H1 (cell line): ENCODE data around the gene DIPK1A. TPM values are rescaled to one million over a fixed set of nuclear protein-coding genes. Genes with fewer than 3 reads are reported as not detected.

Experiments
- CTCF ChIA-PET: fragments of 300-600 bp; sonication (Branson Sonifier 250); formaldehyde crosslinking; loops from one replicate; lab custom pipeline; 2021; ENCODE audit not compliant: partially characterized antibody; lab: Charles Lee
- POLR2A ChIA-PET: fragments of 300-600 bp; sonication (Branson Sonifier 250); formaldehyde crosslinking; loops from one replicate; lab custom pipeline; 2021; ENCODE audit warnings: inconsistent platforms; ENCODE audit not compliant: partially characterized antibody; lab: Charles Lee
- DNase-seq, 2 experiments: peaks; one replicate each; pipeline versions ENCODE4 v3.0.0 to v3.0.0-alpha.2; 2010 to 2022; ENCODE audit warnings: low spot score in 2 of 2, low read depth in 1 of 2, mixed read lengths in 1 of 2
- FAIRE-seq: peaks from 2 replicates; lab custom pipeline; 2011; peaks lifted over from hg19 to GRCh38; lab: Jason Lieb, UNC
- H2AFZ ChIP-seq: 2 replicates; pipeline ENCODE4 v1.8.1; 2012; ENCODE audit warnings: low read length, inconsistent platforms
- H2AK5ac ChIP-seq: 2 replicates; pipeline ENCODE4 v1.6.1; 2013; ENCODE audit warnings: low read depth, low read length
- H2BK120ac ChIP-seq: replicated peaks from 2 replicates; pipeline ENCODE3; 2013; ENCODE audit warnings: low read depth, low read length, inconsistent platforms
- H2BK12ac ChIP-seq: 2 replicates; pipeline ENCODE4 v1.6.1; 2013; ENCODE audit warnings: low read depth, low read length
- H2BK15ac ChIP-seq: 2 replicates; pipeline ENCODE4 v1.6.1; 2013; ENCODE audit warnings: low read length
- H2BK20ac ChIP-seq: 2 replicates; pipeline ENCODE4 v1.6.1; 2013; ENCODE audit warnings: low read length
- H2BK5ac ChIP-seq: 2 replicates; pipeline ENCODE4 v1.6.1; 2013; ENCODE audit warnings: low read depth, low read length
- H3K14ac ChIP-seq: 2 replicates; pipeline ENCODE4 v1.6.1; 2013; ENCODE audit warnings: inconsistent platforms; ENCODE audit not compliant: insufficient read length
- H3K18ac ChIP-seq: 2 replicates; pipeline ENCODE4 v1.6.1; 2013; ENCODE audit warnings: low read length; ENCODE audit errors: extremely low read depth
- H3K23ac ChIP-seq: 2 replicates; pipeline ENCODE4 v1.6.1; 2013; ENCODE audit warnings: inconsistent platforms; ENCODE audit not compliant: insufficient read length
- H3K23me2 ChIP-seq: 2 replicates; pipeline ENCODE4 v1.6.1; 2013; ENCODE audit warnings: low read depth, low read length
- H3K27ac ChIP-seq: 2 replicates; pipeline ENCODE4 v1.6.1; 2011; ENCODE audit warnings: low read depth, low read length, inconsistent platforms
- H3K27me3 ChIP-seq, 4 experiments: replicated peaks in 1 of 4; 1 replicate in 1 of 4; 2 replicates in 3 of 4; pipeline versions ENCODE4 v1.6.1 to v1.8.1; 2011 to 2013; ENCODE audit warnings: low read length in 3 of 4, mild to moderate bottlenecking in 3 of 4, inconsistent platforms in 2 of 4, mixed read lengths in 2 of 4, moderate library complexity in 1 of 4; ENCODE audit not compliant: control insufficient read depth in 3 of 4, insufficient read depth in 3 of 4; ENCODE audit errors: extremely low read depth in 1 of 4
- H3K36me3 ChIP-seq, 4 experiments: 2 replicates each; pipeline versions ENCODE4 v1.6.1 to v1.8.1; 2011 to 2013; ENCODE audit warnings: mild to moderate bottlenecking in 4 of 4, low read length in 3 of 4, moderate library complexity in 2 of 4, control low read depth in 1 of 4, inconsistent platforms in 1 of 4; ENCODE audit not compliant: insufficient read depth in 4 of 4, control insufficient read depth in 2 of 4
- H3K4ac ChIP-seq: replicated peaks from 2 replicates; pipeline ENCODE3; 2013; ENCODE audit warnings: low read length, low read depth, mixed read lengths, inconsistent platforms; ENCODE audit not compliant: insufficient read length
- H3K4me1 ChIP-seq, 4 experiments: replicated peaks in 1 of 4; 1 replicate in 1 of 4; 2 replicates in 3 of 4; pipeline versions ENCODE4 v1.6.1 to v1.8.1; 2011 to 2013; ENCODE audit warnings: low read length in 3 of 4, inconsistent platforms in 2 of 4, mixed read lengths in 1 of 4; ENCODE audit not compliant: insufficient read depth in 4 of 4, control insufficient read depth in 3 of 4
- H3K4me2 ChIP-seq, 2 experiments: 2 replicates each; pipeline versions ENCODE4 v1.6.1 to v1.8.1; 2011 to 2013; ENCODE audit warnings: low read depth in 2 of 2, low read length in 2 of 2, control low read depth in 1 of 2, inconsistent platforms in 1 of 2, mild to moderate bottlenecking in 1 of 2; ENCODE audit not compliant: insufficient read depth in 1 of 2
- H3K4me3 ChIP-seq, 4 experiments: fragments of 200-600, 300-600 bp in 1 of 4; sonication (generic), shearing (Covaris generic), sonication (Bioruptor Twin) in 1 of 4; 2 replicates each; pipeline versions ENCODE4 v1.5.1 to v1.8.1; 2011 to 2016; ENCODE audit warnings: low read length in 4 of 4, low read depth in 3 of 4, control low read depth in 2 of 4, inconsistent platforms in 2 of 4, mild to moderate bottlenecking in 2 of 4, mixed read lengths in 1 of 4, moderate library complexity in 1 of 4; ENCODE audit not compliant: insufficient read depth in 2 of 4; ENCODE audit errors: extremely low read depth in 1 of 4
- H3K56ac ChIP-seq: replicated peaks from 2 replicates; pipeline ENCODE3; 2013; ENCODE audit warnings: low read depth, mild to moderate bottlenecking, mixed read lengths, low read length, inconsistent platforms; ENCODE audit not compliant: insufficient read length
- H3K79me1 ChIP-seq: 2 replicates; pipeline ENCODE4 v1.6.1; 2013; ENCODE audit warnings: low read depth, low read length, control low read depth
- H3K79me2 ChIP-seq, 2 experiments: 2 replicates each; pipeline versions ENCODE4 v1.6.1 to v1.8.1; 2012 to 2013; ENCODE audit warnings: low read length in 2 of 2, mild to moderate bottlenecking in 2 of 2, inconsistent platforms in 1 of 2; ENCODE audit not compliant: insufficient read depth in 2 of 2, control insufficient read depth in 1 of 2
- H3K9ac ChIP-seq, 4 experiments: replicated peaks in 1 of 4; 1 replicate in 1 of 4; 2 replicates in 3 of 4; pipeline versions ENCODE4 v1.6.1 to v1.8.1; 2011 to 2013; ENCODE audit warnings: low read depth in 3 of 4, low read length in 3 of 4, control low read depth in 2 of 4, mild to moderate bottlenecking in 2 of 4, moderate library complexity in 2 of 4, inconsistent platforms in 1 of 4; ENCODE audit errors: extremely low read depth in 1 of 4
- H3K9me3 ChIP-seq, 2 experiments: 2 replicates each; pipeline versions ENCODE4 v1.6.1 to v1.8.1; 2012 to 2013; ENCODE audit warnings: mild to moderate bottlenecking in 2 of 2, moderate library complexity in 2 of 2, control low read depth in 1 of 2, inconsistent platforms in 1 of 2, low read depth in 1 of 2, low read length in 1 of 2, mixed read lengths in 1 of 2; ENCODE audit not compliant: insufficient read depth in 2 of 2
- H4K20me1 ChIP-seq, 2 experiments: replicated peaks in 1 of 2; 2 replicates each; pipeline versions ENCODE3 to v1.8.1; 2011 to 2013; ENCODE audit warnings: inconsistent platforms in 2 of 2, low read length in 2 of 2, mild to moderate bottlenecking in 1 of 2; ENCODE audit not compliant: insufficient read depth in 2 of 2, control insufficient read depth in 1 of 2
- H4K5ac ChIP-seq: 2 replicates; pipeline ENCODE4 v1.6.1; 2013; ENCODE audit warnings: low read length, low read depth, mixed read lengths, inconsistent platforms; ENCODE audit not compliant: insufficient read length
- H4K8ac ChIP-seq: 2 replicates; pipeline ENCODE4 v1.8.0; 2013; ENCODE audit warnings: mild to moderate bottlenecking, moderate library complexity, low read length, inconsistent platforms; ENCODE audit not compliant: insufficient read depth; ENCODE audit errors: extremely low read depth
- H4K91ac ChIP-seq: replicated peaks from 2 replicates; pipeline ENCODE3; 2013; ENCODE audit warnings: low read length, mixed read lengths, inconsistent platforms; ENCODE audit not compliant: insufficient read length
- CBX5 ChIP-seq: fragments of 300-800, 300-1000 bp; sonication (generic); IDR thresholded peaks from 2 replicates; pipeline ENCODE4 v1.7.1; 2016; ENCODE audit warnings: antibody characterized with exemption, low read length, low read depth
- CEBPB ChIP-seq: IDR thresholded peaks from 2 replicates; pipeline ENCODE4 v1.6.1; 2012; ENCODE audit warnings: low read depth, low read length
- JUN ChIP-seq: IDR thresholded peaks from 2 replicates; pipeline ENCODE4 v1.6.1; 2011; ENCODE audit warnings: low read depth, mild to moderate bottlenecking, improper control_type of control experiment, low read length
- RAD21 ChIP-seq, 2 experiments: IDR thresholded peaks in 1 of 2; conservative IDR thresholded peaks in 1 of 2; 2 replicates each; pipeline ENCODE4 v1.6.1; 2011; ENCODE audit warnings: low read depth in 2 of 2, low read length in 2 of 2, improper control_type of control experiment in 1 of 2, inconsistent platforms in 1 of 2, mild to moderate bottlenecking in 1 of 2, moderate library complexity in 1 of 2
- RBBP5 ChIP-seq: IDR thresholded peaks from 2 replicates; pipeline ENCODE4 v1.7.1; 2012; ENCODE audit warnings: low read depth, mild to moderate bottlenecking, inconsistent platforms, low read length, moderate library complexity, borderline replicate concordance
- RNF2 ChIP-seq: fragments of 200-900, 300-1000 bp; sonication (generic); IDR thresholded peaks from 2 replicates; pipeline ENCODE4 v1.7.1; 2016; ENCODE audit warnings: borderline replicate concordance, low read depth, mild to moderate bottlenecking, antibody characterized with exemption, low read length; ENCODE audit not compliant: poor library complexity, severe bottlenecking; ENCODE audit errors: missing control alignments
- SP2 ChIP-seq: IDR thresholded peaks from 2 replicates; pipeline ENCODE4 v1.6.1; 2012; ENCODE audit warnings: mild to moderate bottlenecking, low read length, inconsistent platforms
- YY1 ChIP-seq: IDR thresholded peaks from 2 replicates; pipeline ENCODE4 v1.6.1; 2011; ENCODE audit warnings: low read depth, mild to moderate bottlenecking, low read length
- WGBS, 2 experiments: shearing (Covaris generic) in 1 of 2; methylation state at CpG; one replicate each; pipeline versions ENCODE4 v1.1.6 to v1.1.7; 2013 to 2015; ENCODE audit warnings: low lambda C conversion rate in 2 of 2, mixed read lengths in 2 of 2, inconsistent platforms in 1 of 2, low coverage in 1 of 2, missing lambda C conversion rate in 1 of 2; ENCODE audit not compliant: insufficient replicate concordance in 2 of 2, insufficient coverage in 1 of 2, insufficient read length in 1 of 2; ENCODE audit errors: extremely low coverage in 1 of 2, missing lambda C conversion rate in 1 of 2; 5-methylcytosine and 5-hydroxymethylcytosine counted together
- polyA plus RNA-seq, 7 experiments: library from polyadenylated mRNA; depleted of rRNA in 3 of 7; stranded (reverse) in 5 of 7; unstranded in 2 of 7; fragments of >200 nt in 5 of 7; fragments of 200-250 nt in 2 of 7; gene quantifications; 1 replicate in 5 of 7; 2 replicates in 1 of 7; 4 replicates in 1 of 7; pipeline versions ENCODE4 v1.2.1 to v1.2.3, GENCODE V29; 2011 to 2013; ENCODE audit warnings: missing spikeins in 2 of 7, mixed read lengths in 2 of 7
- total RNA-seq: library from RNA; stranded (reverse); fragmentation: NEBNext Ultra II Directional; extraction: Animal tissue kit (Norgen Biotek cat#: 25700); gene quantifications from 2 replicates; pipeline ENCODE4 v1.2.1, GENCODE V29; 2021
- TF ChIP-seq, protein P1 (sequence below): IDR thresholded peaks from 2 replicates; pipeline ENCODE4 v1.6.1; 2012; ENCODE audit warnings: inconsistent platforms

Gene DIPK1A
- total and polyA plus RNA-seq, 2 of the 8 experiments (the other 6 are each of a cell fraction or from before 2014, with no cell fraction given): 2.5 to 5.0 TPM

DNA sequence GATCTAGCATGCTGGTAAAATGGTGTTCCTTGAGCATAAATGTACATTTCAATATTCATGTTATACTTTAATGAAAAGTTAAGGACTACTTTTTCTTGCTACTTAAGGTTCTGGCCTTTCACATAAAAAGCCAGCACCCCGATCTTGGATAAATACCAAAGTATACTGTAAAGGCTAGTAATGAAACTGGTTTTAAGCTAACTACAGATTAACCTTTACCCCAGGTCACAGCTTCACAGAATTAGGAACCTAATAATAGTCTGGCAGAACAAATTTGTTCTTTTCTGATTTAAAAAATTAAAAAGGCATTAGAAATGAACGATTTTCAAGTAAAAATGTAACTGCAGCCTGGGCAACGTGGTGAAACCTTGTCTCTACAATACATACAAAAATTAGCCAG is 23.5 kb downstream of the DIPK1A start:
- H2AK5ac ChIP-seq: no peak overlapping the region
- H3K27me3 ChIP-seq: no peaks in the 10 kb centered on the region
- no peak overlapping the region for H3K18ac ChIP-seq
- no peak overlapping the region for H2BK120ac ChIP-seq
- no peak overlapping the region for H3K4me2 ChIP-seq
- no peak overlapping the region for H4K8ac ChIP-seq
- ChIA-PET POLR2A (no interaction called here), CTCF (interaction anchor here (1.6 to 2.1 kb wide), 2 partner anchors 12 to 78 kb away, joined by 6 to 7 read pairs; no protein-coding TSS in a partner anchor)
- H4K5ac ChIP-seq: no peak overlapping the region
- H2BK5ac ChIP-seq: no peak overlapping the region
- H3K23ac ChIP-seq: no peak overlapping the region
- no peak for FAIRE-seq
- H3K79me2 ChIP-seq: no peaks in the 10 kb centered on the region
- no peak overlapping the region for H3K14ac ChIP-seq
- no peak overlapping the region for H3K56ac ChIP-seq
- no peak for TF ChIP-seq YY1
- TF ChIP-seq, protein P1, sequence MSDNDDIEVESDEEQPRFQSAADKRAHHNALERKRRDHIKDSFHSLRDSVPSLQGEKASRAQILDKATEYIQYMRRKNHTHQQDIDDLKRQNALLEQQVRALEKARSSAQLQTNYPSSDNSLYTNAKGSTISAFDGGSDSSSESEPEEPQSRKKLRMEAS: no peak
- no peak for TF ChIP-seq RAD21 (IDR thresholded peaks at IDR 0.05 in 1 of 2, conservative IDR thresholded peaks at IDR 0.05 in 1 of 2; ENCODE audit: low read depth in 2 of 2, low read length in 2 of 2)
- TF ChIP-seq RNF2: no peak
- no peak for TF ChIP-seq CBX5
- no peak for TF ChIP-seq RBBP5
- TF ChIP-seq CEBPB: no peak
- TF ChIP-seq SP2: no peak
- TF ChIP-seq JUN: no peak
- TF ChIP-seq, all 59 proteins: peak for 0
- Histone ChIP-seq H3K27ac (no peak overlapping the region), H3K4ac (no peak overlapping the region), H3K9ac (no peak overlapping the region), H3K23me2 (no peaks in the 10 kb centered on the region; the same call in 1 of the 2 replicates), H4K20me1 (no peaks in the 10 kb centered on the region), H3K36me3 (no peaks in the 10 kb centered on the region), H2BK20ac (no peak overlapping the region), H2BK15ac (no peak overlapping the region), H3K4me3 (no peak overlapping the region), H3K79me1 (no peaks in the 10 kb centered on the region), H3K9me3 (no peaks in the 10 kb centered on the region), H2AFZ (no peak overlapping the region), H3K4me1 (no peaks in the 10 kb centered on the region), H4K91ac (no peak overlapping the region), H2BK12ac (no peak overlapping the region)
- no peak for DNase-seq
- 92% methylated on average over 3 of the region's 3 CpGs; no CpG with 5 or more reads in 1 of the 2 experiments for WGBS, 2 experiments
